GM19463 (cell line): ENCODE results near the gene FAM193A.
"Not testable (repeated sequence)": the region's sequence is repeated elsewhere in the genome, so short reads cannot be mapped to it uniquely, and the experiment has no call there.

Experiments used
- ATAC-seq: cut with Tn5 transposase; IDR thresholded peaks from one replicate; pipeline ENCODE4 v1.9.1; 2021; ENCODE audit warnings: mild to moderate bottlenecking, moderate library complexity; ENCODE audit not compliant: unreplicated experiment

Gene FAM193A

GRCh38 chr4:2767046-2767704 is 230.7 kb downstream of the FAM193A start:
- no peak for ATAC-seq

GRCh38 chr4:2767705-2768074 is 231.2 kb downstream of the FAM193A start:
- ATAC-seq: no peak

DNA sequence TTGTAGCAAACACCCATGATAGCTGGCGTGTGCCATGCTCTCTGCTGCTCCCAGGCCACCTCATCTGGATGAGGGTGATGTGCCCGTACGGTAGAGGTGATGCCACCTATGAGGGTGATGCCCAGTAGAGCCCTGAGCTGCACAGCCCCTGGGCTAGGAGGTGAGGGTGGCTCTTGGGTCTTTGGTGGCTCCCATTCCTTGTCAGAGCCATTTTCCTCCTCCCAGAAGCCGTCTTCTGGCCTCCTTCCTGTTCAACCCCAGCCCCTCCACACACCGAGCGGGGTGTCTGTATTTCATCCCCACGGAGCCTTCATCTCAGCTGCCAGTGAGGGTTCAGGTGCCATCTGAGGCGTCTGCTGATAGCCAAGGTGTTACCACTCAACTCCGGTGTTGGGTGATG is 231.7 kb downstream of the FAM193A start:
- no peak for ATAC-seq

DNA sequence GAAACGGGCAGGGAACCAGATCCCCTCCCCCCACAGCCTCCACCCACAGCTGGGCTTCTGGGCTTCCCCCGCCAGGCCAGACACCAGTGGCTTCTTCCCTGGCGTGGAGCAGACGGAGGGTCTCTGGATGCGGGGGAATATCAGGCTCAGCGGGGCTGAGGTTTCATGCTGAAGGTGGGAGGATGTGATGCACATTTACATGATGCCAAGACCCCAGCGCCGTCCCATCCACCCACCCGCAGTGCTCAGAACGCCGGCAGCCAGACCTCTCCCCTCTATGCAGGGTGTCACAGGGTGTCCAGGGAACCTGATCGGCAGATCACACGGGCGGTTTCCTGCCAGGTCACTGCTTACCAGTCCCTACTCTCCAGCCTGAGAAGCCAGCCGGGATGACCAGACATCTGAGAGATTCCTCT is 232.5 kb downstream of the FAM193A start:
- no peak for ATAC-seq

DNA sequence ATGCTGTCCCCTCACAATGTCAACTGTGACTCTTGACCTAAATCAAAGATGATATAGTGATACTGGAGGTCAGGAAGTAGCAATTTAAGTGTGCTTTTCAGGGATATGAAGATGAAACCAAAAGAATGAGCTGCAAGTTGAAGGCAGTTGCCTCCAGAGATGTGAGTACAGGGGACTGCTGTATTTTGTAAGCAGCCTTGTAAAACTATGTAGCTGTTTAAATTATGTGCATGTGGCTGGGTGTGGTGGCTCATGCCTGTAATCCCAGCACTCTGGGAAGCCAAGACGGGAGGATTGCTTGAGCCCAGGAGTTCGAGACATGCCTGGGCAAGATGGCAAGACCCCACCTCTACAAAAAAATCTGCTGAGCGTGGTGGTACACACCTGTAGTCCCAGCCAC is 234.8 kb downstream of the FAM193A start:
- ATAC-seq: no peak

DNA sequence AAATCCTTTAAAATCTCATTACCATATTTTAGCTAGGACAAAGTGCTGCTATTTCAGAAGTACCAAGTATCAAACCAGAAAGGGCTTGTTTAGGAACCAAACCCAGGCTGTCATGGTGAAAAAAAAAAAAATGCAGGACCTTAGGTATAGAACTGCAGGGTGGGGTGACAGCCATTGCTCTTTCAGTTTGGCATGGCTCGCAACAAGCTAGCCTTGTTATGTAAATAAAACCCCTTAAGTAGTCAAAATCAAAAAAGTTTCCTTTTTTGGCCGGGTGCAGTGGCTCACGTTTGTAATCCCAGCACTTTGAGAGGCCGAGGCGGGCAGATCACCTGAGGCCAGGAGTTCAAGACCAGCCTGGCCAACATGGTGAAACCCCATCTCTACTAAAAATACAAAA is 244.2 kb downstream of the FAM193A start:
- ATAC-seq: not testable (repeated sequence)

DNA sequence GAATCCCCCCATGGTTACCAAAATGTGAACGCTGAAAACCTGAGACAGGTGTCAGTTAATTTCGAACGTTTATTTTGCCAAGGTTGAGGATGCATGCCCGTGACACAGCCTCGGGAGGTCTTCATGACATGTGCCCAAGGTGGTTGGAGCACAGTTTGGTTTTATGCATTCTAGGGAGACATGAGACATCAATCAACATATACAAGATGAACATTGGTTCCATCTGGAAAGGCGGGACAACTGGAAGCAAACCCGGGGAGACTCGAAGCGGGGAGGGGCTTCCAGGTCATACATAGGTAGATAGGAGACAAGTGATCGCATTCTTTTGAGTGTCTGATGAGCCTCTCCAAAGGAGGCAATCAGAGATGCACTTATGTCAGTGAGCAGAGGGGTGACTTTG is 245.5 kb downstream of the FAM193A start:
- no peak for ATAC-seq
